GM19452 (cell line): Measurements from ENCODE around the gene TMEM11.

Source experiments
- ATAC-seq: cut with Tn5 transposase; IDR thresholded peaks from one replicate; pipeline ENCODE4 v1.9.1; 2021; ENCODE audit not compliant: unreplicated experiment

Gene TMEM11

GRCh38 chr17:21186399-21187187 is 27.4 kb downstream of the TMEM11 start:
- ATAC-seq, result no peak

- no peak for ATAC-seq
Observed at GRCh38 chr17:21185061-21185460, 28.9 kb downstream of the TMEM11 start.

GRCh38 chr17:21184570-21184969 is 29.4 kb downstream of the TMEM11 start:
- ATAC-seq, result no peak

- ATAC-seq, result no peak
Observed at GRCh38 chr17:21183468-21183867, 30.5 kb downstream of the TMEM11 start.

GRCh38 chr17:21177854-21178600 is 35.9 kb downstream of the TMEM11 start:
- no peak for ATAC-seq

GRCh38 chr17:21177401-21177800 is 36.6 kb downstream of the TMEM11 start:
- ATAC-seq, result no peak

GRCh38 chr17:21176773-21177395 is 37.1 kb downstream of the TMEM11 start:
- ATAC-seq, result no peak

GRCh38 chr17:21174713-21175112 is 39.2 kb downstream of the TMEM11 start:
- no peak for ATAC-seq

- no peak for ATAC-seq
Observed at GRCh38 chr17:21174186-21174585, 39.8 kb downstream of the TMEM11 start.

GRCh38 chr17:21173543-21173942 is 40.4 kb downstream of the TMEM11 start:
- no peak for ATAC-seq

GRCh38 chr17:21172846-21173245 is 41.1 kb downstream of the TMEM11 start:
- no peak for ATAC-seq

- ATAC-seq, result no peak
Observed at GRCh38 chr17:21171970-21172510, 41.9 kb downstream of the TMEM11 start.

GRCh38 chr17:21171309-21171922 is 42.5 kb downstream of the TMEM11 start:
- ATAC-seq, result peak; percentile 85

- ATAC-seq, result no peak
Observed at GRCh38 chr17:21170809-21171208, 43.2 kb downstream of the TMEM11 start.

GRCh38 chr17:21169496-21169895 is 44.5 kb downstream of the TMEM11 start:
- no peak for ATAC-seq

- no peak for ATAC-seq
Observed at GRCh38 chr17:21168555-21168865, 45.5 kb downstream of the TMEM11 start.

- no peak for ATAC-seq
Observed at GRCh38 chr17:21167303-21167702, 46.7 kb downstream of the TMEM11 start.

GRCh38 chr17:21166595-21167210 is 47.3 kb downstream of the TMEM11 start:
- no peak for ATAC-seq

GRCh38 chr17:21165922-21166594 is 47.9 kb downstream of the TMEM11 start:
- ATAC-seq, result no peak

GRCh38 chr17:21164620-21165019 is 49.3 kb downstream of the TMEM11 start:
- no peak for ATAC-seq
